Spleen (tissue), 11 donors: Measurements from ENCODE around the gene IL17RD. TPM values are rescaled to one million over a fixed set of nuclear protein-coding genes. Genes with fewer than 3 reads are reported as not detected.

ENCODE experiments used
- DNase-seq: peaks from one replicate; pipeline ENCODE4 v3.0.0-alpha.2; 2020
- H3K27ac ChIP-seq, 8 donors: fragments of 200-600 bp; sonication (generic) in 7 of 8; 1 replicate in 4 of 8; 2 replicates in 4 of 8; pipeline versions ENCODE4 v1.5.0 to v1.8.0; 2016 to 2021; ENCODE audit warnings: inconsistent platforms in 4 of 8, mild to moderate bottlenecking in 4 of 8, moderate library complexity in 1 of 8
- H3K27me3 ChIP-seq, 7 donors: fragments of 200-600 bp; sonication (generic) in 6 of 7; replicated peaks in 1 of 7; 1 replicate in 4 of 7; 2 replicates in 3 of 7; pipeline versions ENCODE4 v1.5.0 to v1.8.0; 2016 to 2021; ENCODE audit warnings: inconsistent platforms in 3 of 7, mild to moderate bottlenecking in 1 of 7
- H3K36me3 ChIP-seq, 6 donors: fragments of 200-600 bp; sonication (generic) in 5 of 6; 1 replicate in 4 of 6; 2 replicates in 2 of 6; pipeline versions ENCODE4 v1.5.0 to v1.8.0; 2016 to 2021; ENCODE audit warnings: inconsistent platforms in 2 of 6
- H3K4me1 ChIP-seq, 6 donors: fragments of 200-600 bp; sonication (generic) in 5 of 6; 1 replicate in 3 of 6; 2 replicates in 3 of 6; pipeline versions ENCODE4 v1.5.0 to v1.8.0; 2016 to 2021; ENCODE audit warnings: inconsistent platforms in 3 of 6
- H3K4me3 ChIP-seq, 8 donors: fragments of 200-600 bp; sonication (generic) in 7 of 8; 1 replicate in 4 of 8; 2 replicates in 4 of 8; pipeline versions ENCODE4 v1.5.0 to v1.8.0; 2016 to 2021; ENCODE audit warnings: inconsistent platforms in 4 of 8, mild to moderate bottlenecking in 4 of 8, moderate library complexity in 2 of 8
- H3K9me3 ChIP-seq, 8 donors: fragments of 200-600 bp; sonication (generic) in 7 of 8; 1 replicate in 4 of 8; 2 replicates in 4 of 8; pipeline versions ENCODE4 v1.5.0 to v1.8.0; 2016 to 2021; ENCODE audit warnings: inconsistent platforms in 4 of 8
- POLR2A ChIP-seq, 3 donors: fragments of 450-650 bp; IDR thresholded peaks; one replicate each; pipeline ENCODE4 v1.5.1; 2017; ENCODE audit warnings: antibody characterized with exemption in 3 of 3, mild to moderate bottlenecking in 1 of 3
- POLR2AphosphoS5 ChIP-seq, 3 donors: sonication (generic); formaldehyde crosslinking; IDR thresholded peaks; one replicate each; pipeline ENCODE4 v1.5.1; 2017; ENCODE audit warnings: antibody characterized with exemption in 3 of 3
- WGBS, 5 donors: extraction: QIAGEN DNeasy Blood & Tissue Kit in 3 of 5; methylation state at CpG; one replicate each; pipeline versions ENCODE4 v1.1.5 to v1.1.7; 2013 to 2018; 5-methylcytosine and 5-hydroxymethylcytosine counted together
- intact Hi-C: fragments of 100-400 bp; cut with DNase I; formaldehyde crosslinking; loops from one replicate; pipeline ENCODE4 v1.15.0; 2023; ENCODE audit warnings: low total_unique reads
- polyA plus RNA-seq, 3 donors: library from polyadenylated mRNA; stranded (reverse); fragments of 200-250 nt; gene quantifications; one replicate each; pipeline ENCODE4 v1.2.1, GENCODE V29; 2013
- total RNA-seq, 7 donors: library from RNA; depleted of rRNA in 3 of 7; stranded (reverse); fragments of >200 nt in 3 of 7; fragmentation: NEBNext Ultra II Directional in 4 of 7; extraction: Animal tissue kit (Norgen Biotek cat#: 25700) in 4 of 7; gene quantifications; one replicate each; pipeline versions ENCODE4 v1.1.0 to v1.2.1, GENCODE V29; 2016 to 2021
- TF ChIP-seq, protein P1 (sequence below), 11 experiments: fragments of 200-600 bp in 7 of 11; fragments of 450-650 bp in 4 of 11; sonication (generic) in 4 of 11; IDR thresholded peaks in 8 of 11; conservative IDR thresholded peaks in 3 of 11; 1 replicate in 7 of 11; 2 replicates in 4 of 11; pipeline versions ENCODE4 v1.4.0 to v1.8.0; 2016 to 2021; ENCODE audit warnings: antibody characterized with exemption in 11 of 11, inconsistent platforms in 4 of 11, mild to moderate bottlenecking in 1 of 11
- donor health status: healthy with polysubstance abuse.
- donor health status: DM: no; HTN: no; CAD: no; lungs with moderate emphysema.
- donor health status: DM: no; HTN: no; CAD: no.
- donor health status: Bipolar disorder and iron deficiency.
- donor health status: healthy.
- donor health status: DM: no; HTN: no; CAD: no.
- donor health status: DM: yes; HTN: yes; CAD: no.

The IL17RD gene
- total and polyA plus RNA-seq, 10 donors: 0.20 to 15.9 (median 2.8) TPM

DNA sequence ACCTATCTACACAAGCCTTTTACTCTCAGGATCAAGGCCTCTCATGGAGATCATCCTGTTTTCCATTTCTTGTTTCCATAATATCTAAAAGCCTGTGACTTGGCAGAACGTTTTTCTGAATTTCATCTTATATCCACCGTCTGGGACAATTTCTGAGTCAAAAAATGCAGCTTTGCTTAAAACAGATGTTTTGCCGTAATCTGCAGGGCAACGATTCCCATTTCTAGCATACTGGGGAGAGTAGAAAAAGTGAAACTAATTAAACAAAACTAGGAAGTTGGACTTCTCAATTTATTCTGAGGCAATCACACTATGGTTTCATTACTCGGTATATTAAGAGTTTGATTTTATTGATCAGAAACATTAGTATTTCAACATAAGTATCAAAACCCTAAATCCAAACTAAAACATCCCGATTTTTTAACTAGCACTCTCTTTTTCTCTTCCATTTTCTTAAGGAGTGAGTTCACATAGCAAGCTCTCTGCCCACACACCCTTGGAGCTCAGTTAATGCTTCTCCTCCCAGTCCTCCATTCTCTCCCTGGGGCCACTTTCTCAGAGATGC lies 71.1 kb downstream of the IL17RD start:
- no peaks in the 10 kb centered on the region for H3K27me3 ChIP-seq
- 43 to 67% (median 51%) methylated on average over 6 of the region's 6 CpGs for WGBS, 5 donors
- no peak for DNase-seq
- TF ChIP-seq POLR2AphosphoS5 (IDR thresholded peaks at IDR 0.05) (no peak), POLR2A (IDR thresholded peaks at IDR 0.05) (no peak)
- TF ChIP-seq, protein P1, sequence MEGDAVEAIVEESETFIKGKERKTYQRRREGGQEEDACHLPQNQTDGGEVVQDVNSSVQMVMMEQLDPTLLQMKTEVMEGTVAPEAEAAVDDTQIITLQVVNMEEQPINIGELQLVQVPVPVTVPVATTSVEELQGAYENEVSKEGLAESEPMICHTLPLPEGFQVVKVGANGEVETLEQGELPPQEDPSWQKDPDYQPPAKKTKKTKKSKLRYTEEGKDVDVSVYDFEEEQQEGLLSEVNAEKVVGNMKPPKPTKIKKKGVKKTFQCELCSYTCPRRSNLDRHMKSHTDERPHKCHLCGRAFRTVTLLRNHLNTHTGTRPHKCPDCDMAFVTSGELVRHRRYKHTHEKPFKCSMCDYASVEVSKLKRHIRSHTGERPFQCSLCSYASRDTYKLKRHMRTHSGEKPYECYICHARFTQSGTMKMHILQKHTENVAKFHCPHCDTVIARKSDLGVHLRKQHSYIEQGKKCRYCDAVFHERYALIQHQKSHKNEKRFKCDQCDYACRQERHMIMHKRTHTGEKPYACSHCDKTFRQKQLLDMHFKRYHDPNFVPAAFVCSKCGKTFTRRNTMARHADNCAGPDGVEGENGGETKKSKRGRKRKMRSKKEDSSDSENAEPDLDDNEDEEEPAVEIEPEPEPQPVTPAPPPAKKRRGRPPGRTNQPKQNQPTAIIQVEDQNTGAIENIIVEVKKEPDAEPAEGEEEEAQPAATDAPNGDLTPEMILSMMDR (IDR thresholded peaks at IDR 0.05 in 8 of 11, conservative IDR thresholded peaks at IDR 0.05 in 3 of 11): no peak
- peak overlapping the region in 3 of 8 donors; percentile 16 to 21 (median 17) for H3K27ac ChIP-seq
- no peaks in the 10 kb centered on the region for H3K9me3 ChIP-seq
- intact Hi-C loops: no loop called here
- H3K36me3 ChIP-seq: peaks cover 0 to 8% (median 0%) of the 10 kb centered on the region in 6 donors
- peaks cover 0 to 11% (median 0%) of the 10 kb centered on the region in 6 donors for H3K4me1 ChIP-seq
- peak overlapping the region in 1 of 8 donors; percentile 2 for H3K4me3 ChIP-seq

DNA sequence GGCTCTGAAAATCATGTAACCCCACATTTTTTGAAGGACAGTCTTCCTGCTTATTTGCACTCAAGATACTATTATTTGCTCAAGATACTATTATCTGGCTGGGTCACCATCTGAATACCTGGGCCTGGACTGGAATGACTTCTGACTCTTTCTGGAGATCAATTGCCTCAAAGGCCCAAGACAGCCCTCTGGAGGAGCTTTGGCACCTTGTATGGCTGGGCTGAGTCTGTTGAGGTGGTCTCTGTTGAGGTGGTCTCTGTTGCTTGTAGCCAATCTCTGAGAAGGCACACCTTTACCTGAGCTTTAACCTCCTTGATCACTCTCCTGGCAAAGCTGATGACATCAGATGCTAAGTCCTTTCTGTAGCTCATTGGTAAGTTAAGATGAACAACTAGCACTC lies 71.7 kb downstream of the IL17RD start:
- H3K27ac ChIP-seq: peak overlapping the region in 3 of 8 donors; percentile 16 to 21 (median 17)
- no peak overlapping the region for H3K4me3 ChIP-seq
- peaks cover 0 to 11% (median 0%) of the 10 kb centered on the region in 6 donors for H3K4me1 ChIP-seq
- DNase-seq: no peak
- H3K36me3 ChIP-seq: peaks cover 0 to 8% (median 0%) of the 10 kb centered on the region in 6 donors
- H3K27me3 ChIP-seq: peaks cover 0 to 2% (median 0%) of the 10 kb centered on the region in 7 donors
- TF ChIP-seq, protein P1 (IDR thresholded peaks at IDR 0.05 in 8 of 11, conservative IDR thresholded peaks at IDR 0.05 in 3 of 11): no peak
- TF ChIP-seq POLR2AphosphoS5 (IDR thresholded peaks at IDR 0.05) (no peak), POLR2A (IDR thresholded peaks at IDR 0.05) (no peak)
- intact Hi-C loops: no loop called here
- H3K9me3 ChIP-seq: no peaks in the 10 kb centered on the region

DNA sequence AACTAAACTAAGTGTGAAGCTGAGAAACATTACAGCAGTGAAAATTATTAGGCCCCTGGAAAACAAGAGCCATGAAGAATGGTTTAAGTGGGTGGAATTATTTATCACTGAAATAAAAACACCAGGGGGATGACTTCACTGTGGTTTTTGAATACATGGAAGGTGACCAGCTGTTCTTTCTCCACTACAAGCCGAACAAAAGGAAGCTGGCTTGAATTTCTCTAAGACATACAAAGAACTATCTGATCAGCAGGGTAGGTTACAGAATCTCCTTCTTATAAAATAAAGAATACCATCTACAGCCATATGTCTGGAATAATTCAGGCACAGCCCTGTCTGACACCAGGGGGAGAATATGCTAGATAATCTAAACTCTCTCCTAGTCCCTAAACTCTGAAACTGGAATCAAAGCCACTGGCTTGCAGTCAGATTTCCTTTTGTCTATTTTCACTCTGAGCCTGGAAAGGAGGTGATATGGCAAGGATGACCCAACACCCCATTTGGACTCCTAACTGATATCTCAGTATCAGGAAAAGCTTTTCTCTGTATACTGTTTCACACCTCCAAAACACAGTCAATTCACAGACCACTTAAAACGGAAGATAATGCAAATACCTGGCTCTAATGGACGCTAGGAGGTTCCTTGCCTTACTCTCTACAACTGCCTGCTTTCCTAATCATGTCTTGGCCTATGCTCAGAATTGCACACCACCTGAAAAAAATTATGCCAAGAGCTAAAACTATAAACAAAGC lies 73.5 kb downstream of the IL17RD start:
- no peaks in the 10 kb centered on the region for H3K9me3 ChIP-seq
- intact Hi-C loops: no loop called here
- no peak overlapping the region for H3K4me3 ChIP-seq
- TF ChIP-seq POLR2A (IDR thresholded peaks at IDR 0.05) (no peak), POLR2AphosphoS5 (IDR thresholded peaks at IDR 0.05) (no peak)
- TF ChIP-seq, protein P1 (IDR thresholded peaks at IDR 0.05 in 8 of 11, conservative IDR thresholded peaks at IDR 0.05 in 3 of 11): no peak
- 81 to 86% (median 82%) methylated on average over 3 of the region's 3 CpGs for WGBS, 5 donors
- H3K4me1 ChIP-seq: peaks cover 0 to 11% (median 0%) of the 10 kb centered on the region in 6 donors
- H3K27ac ChIP-seq: no peak overlapping the region
- peaks cover 0 to 3% (median 0%) of the 10 kb centered on the region in 7 donors for H3K27me3 ChIP-seq
- no peak for DNase-seq
- H3K36me3 ChIP-seq: no peaks in the 10 kb centered on the region

DNA sequence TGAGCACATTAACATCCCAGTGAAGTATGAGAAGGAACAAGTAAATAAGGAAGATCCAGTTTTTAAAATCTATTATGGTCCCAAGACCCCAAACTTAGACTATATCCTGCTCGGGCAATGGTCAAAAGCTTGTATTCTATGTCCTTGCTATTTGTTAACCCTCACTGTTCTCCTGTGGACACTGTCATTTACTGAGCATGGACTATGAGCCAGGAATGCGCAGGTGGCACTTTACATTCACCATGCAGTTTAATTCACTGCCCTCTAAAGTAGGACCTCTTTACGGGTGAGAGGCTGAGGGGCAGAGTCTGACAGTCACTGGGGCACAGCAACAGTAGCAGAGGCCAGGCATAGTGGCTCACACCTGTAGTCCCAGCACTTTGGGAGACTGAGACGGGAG lies 76.1 kb downstream of the IL17RD start:
- Histone ChIP-seq H3K9me3 (no peaks in the 10 kb centered on the region), H3K36me3 (no peaks in the 10 kb centered on the region), H3K4me3 (no peak overlapping the region), H3K27ac (no peak overlapping the region), H3K27me3 (peaks cover 0 to 3% (median 0%) of the 10 kb centered on the region in 7 donors), H3K4me1 (peaks cover 0 to 5% (median 0%) of the 10 kb centered on the region in 6 donors)
- no peak for DNase-seq
- intact Hi-C loops: no loop called here
- TF ChIP-seq POLR2AphosphoS5 (IDR thresholded peaks at IDR 0.05): no peak
- 89 to 95% (median 92%) methylated on average over 4 of the region's 4 CpGs for WGBS, 5 donors
